ENCODE measurements around the gene AKAP8L.

The AKAP8L gene

GRCh38 chr19:15448778-15449619 is 30.2 kb upstream of the AKAP8L start:
- DNase-seq (ENCODE audit: low spot score), result no peak

GRCh38 chr19:15448044-15448777 is 29.4 kb upstream of the AKAP8L start:
- DNase-seq (ENCODE audit: low spot score), result no peak

DNA sequence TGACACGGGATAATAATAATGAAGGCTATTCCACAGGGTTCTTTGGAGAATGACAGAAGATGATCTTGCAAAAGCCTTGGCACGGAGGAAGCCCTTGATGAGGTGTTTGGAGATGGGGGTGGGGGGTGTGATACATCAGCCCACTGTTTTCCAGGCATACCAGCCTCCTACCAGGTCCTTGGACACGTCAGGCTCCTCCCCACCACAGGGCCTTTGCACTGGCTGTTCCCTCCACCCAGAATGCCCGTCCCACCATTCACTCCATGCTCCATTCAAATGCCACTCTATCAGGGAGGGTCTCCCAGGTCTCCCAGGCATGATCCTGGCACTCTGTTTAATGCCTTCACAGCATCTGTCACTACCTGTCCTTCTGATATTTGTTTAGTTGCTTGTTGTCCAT is 28.3 kb upstream of the AKAP8L start:
- DNase-seq (ENCODE audit: low spot score), result no peak

DNA sequence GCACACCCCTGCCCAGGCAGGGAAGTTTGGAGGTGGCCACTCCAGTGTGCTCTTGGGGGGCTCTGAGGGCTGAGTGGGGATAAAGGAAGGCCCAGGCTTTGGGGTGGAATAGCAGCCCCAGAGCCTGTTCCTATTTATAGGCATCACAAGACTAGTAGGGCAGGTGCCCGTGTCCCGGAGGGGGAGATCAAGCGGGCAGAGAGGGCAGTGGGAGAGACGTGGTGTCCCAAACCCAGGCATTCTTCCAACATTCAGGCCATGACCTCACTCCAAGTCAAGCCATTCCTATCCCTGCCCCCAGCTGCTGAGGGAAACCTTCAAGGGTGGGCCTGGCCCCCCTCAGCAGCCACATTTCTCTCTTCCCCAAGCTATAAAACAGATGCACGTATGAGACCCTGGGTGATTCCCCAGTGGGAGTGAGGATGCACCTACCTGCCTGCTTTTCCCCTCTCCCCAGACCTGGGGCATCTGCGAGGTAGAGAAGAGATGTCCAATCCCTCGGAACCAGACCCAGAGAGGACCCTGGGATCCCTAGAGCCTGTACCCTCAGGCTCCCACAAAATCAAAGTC is 27.1 kb upstream of the AKAP8L start:
- DNase-seq (ENCODE audit: low spot score), result no peak

DNA sequence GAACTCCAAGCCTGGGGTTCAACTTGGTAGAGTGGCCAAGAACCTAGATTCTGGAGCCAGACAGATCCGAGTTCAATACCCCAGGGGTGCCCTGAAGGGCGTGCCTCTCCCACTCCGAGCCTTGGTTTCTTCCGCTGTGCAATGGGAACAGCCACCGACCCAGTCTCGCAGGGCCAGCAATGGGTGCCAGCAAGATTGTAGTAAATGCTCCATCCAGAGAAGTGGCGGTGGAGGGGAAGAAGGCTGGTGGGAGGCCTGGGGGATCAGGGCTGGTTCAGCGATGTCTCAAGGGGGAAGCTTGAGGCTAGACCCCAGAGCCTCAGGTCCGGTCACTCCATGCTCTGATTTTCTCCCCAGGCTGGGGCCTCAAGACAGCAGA is 26.4 kb upstream of the AKAP8L start:
- no peak for DNase-seq (ENCODE audit: low spot score)

GRCh38 chr19:15444505-15445226 is 25.9 kb upstream of the AKAP8L start:
- DNase-seq (ENCODE audit: low spot score), result no peak

DNA sequence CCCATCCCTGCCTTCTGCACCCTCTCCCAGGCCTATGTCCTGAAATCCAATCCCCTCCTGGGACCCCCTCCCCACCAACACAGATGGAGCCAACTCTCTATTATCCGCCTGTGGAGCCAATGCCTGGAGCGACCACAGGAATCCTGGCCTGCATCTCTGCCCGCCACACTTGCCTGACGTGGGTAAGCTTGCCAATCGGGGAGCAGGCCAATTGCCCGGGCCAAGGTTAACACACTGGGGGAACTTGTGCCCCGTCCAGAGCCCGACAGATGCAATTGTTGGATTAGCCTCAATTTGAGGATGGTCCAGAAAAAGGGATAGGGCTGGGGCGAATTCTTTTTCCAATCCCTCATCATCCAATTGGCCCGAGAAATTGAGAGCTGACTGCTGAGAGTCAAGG is 25.1 kb upstream of the AKAP8L start:
- DNase-seq (ENCODE audit: low spot score), result no peak

DNA sequence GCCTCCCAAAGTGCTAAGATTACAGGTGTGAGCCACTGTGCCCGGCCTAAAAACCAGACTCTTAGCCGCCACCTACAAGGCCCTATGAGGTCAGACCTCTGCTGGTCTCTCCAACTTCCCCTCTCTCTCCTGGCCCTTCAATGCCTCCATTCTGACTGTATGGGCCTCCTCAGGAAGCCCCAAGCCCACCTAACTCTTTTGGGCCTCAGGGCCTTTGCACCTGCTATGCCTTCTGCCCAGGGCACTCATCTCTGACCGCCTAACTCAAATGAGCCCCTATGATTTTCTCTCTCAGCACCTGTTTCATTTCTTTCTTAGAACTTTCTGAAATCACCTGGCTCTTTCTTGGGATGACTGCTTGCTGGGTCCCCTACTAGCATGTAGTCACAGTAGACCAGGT is 24.5 kb upstream of the AKAP8L start:
- DNase-seq (ENCODE audit: low spot score), result no peak

GRCh38 chr19:15442142-15442920 is 23.5 kb upstream of the AKAP8L start:
- DNase-seq (ENCODE audit: low spot score), result no peak

DNA sequence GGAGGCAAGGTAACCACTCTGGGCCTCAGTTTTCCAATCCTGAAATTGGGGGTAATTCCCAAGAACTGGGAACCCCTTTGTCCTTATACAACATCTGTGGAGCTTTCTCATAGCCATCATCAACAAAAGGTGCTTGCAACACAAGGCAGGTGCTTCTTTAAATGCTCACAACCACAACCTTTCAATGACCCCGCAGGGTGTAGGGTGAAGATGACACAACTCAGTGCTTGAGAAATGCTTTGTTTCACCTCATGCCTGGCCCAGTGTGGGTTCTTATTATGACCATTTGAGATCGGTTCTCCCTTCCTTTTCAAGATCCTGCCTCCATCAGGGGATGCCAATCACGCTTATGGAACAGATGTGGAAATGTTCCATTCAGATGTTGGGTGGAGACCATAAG is 22.5 kb upstream of the AKAP8L start:
- no peak for DNase-seq (ENCODE audit: low spot score)

DNA sequence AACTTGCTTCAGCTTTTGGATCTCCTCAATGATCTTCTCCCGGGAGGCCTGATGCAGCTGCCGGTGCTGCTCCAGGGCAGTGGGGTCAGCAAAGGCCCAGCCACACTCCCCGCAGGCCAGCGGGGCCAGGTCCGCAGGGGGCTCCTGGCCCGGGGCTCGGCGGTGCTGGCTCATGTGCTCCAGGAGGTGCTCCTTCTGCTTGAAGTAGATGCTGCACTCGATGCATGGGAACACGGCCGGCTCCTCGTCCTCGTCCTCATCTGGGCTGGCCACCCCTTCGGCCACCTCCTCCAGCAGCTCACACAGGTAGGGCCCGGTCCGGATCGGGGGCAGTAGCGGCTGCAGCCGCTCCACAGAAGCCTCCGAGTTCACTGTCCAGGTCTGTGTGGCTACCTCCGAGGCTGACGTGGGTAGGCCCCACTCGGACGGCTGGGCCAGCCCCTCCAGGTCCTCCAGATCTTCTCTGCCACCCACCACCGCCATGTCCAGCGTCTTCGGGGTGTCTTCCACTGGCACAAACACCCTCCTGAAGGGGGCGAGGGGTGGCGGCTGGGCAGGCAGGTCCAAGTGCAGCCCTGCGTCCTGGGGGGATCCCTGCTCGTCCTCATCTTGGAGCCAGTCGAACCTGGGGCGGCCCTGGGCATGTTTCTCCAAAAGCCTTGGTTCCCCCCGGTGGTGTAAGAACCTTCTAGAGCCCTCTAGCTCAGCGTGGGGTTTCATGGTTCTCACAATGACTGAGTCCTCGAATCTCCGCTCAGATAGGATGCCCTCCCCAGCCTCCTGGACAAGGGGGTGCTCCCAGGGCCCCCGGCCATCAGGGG is 21.2 kb upstream of the AKAP8L start:
- no peak for DNase-seq (ENCODE audit: low spot score)

DNA sequence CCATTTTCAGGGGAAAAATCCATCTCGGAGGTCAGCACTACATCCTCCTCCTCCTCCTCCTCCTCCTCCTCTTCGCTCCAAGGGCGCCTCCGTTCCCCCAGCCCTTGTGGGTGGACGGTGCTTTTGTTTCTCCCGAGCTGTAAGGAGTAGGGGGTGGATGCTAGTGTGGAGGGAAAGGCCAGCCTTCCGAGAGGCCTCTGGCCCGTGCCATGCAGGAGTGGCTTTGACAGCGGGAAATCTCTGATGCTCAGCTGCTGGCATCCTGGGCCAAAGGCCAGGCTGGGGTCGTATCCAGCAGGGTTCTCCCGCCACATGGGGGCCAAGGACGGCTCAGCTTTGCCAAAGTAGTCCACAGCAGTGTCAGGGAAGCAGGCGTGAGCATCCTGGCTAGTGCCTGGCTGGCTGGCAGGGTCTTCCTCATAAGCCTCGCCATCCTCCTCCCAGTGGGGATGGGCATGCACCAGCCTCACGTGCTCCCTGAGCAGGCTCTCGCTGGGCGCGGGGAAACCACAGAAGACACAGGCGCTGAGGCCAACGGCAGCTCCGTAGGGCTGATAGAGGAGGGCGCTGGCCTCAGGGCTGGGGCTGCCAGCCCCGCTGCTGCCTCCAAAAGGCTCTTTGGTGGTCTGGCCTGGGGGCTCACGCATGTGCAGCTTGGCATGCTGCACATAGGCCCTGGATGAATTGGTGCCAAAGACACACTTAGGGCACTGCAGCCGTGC is 20.5 kb upstream of the AKAP8L start:
- no peak for DNase-seq (ENCODE audit: low spot score)

GRCh38 chr19:15438577-15438976 is 19.8 kb upstream of the AKAP8L start:
- no peak for DNase-seq (ENCODE audit: low spot score)

- no peak for DNase-seq (ENCODE audit: low spot score)
Measured at GRCh38 chr19:15438124-15438496, 19.3 kb upstream of the AKAP8L start.

- DNase-seq (ENCODE audit: low spot score), result peak; percentile 77
Measured at GRCh38 chr19:15437355-15438123, 18.8 kb upstream of the AKAP8L start.

GRCh38 chr19:15436826-15437110 is 18.0 kb upstream of the AKAP8L start:
- DNase-seq (ENCODE audit: low spot score), result no peak

DNA sequence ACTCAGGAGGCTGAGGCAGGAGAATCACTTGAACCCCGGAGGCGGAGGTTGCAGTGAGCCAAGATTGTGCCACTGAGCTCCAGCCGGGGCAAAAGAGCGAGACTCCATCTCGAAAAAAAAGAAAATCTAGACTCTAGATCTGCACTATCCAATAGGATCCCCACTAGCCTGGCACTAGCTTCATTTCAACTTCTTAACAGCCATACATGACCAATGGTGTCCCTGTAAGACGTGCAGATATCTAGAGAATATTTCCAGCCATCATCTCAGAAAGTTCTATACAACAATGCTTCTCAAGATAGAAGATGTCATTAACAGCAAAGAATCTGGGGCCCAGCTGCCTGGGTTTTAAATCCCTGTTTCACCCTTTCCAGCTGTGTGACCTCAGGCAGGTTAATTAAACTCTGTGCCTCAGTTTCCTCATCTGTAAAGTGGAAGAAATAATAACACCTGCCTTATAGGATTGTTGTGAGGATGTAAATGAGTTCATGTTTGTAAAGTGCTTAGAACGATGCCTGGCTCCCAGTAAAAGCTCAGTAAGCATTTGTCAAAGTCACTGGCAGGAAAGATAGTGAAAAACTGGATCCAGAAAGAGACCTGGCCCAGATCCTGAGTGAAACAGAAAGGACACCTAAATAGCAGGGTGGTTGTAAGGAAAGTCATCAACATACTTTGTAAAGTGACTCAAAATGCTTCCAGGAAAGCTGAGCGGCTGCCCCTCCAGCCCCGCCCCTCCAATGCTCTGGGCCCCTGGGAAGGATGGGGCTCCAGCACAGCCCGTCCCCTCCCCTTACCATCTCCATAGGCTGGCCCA is 17.4 kb upstream of the AKAP8L start:
- no peak for DNase-seq (ENCODE audit: low spot score)

- DNase-seq (ENCODE audit: low spot score), result no peak
Measured at GRCh38 chr19:15433519-15434069, 14.8 kb upstream of the AKAP8L start.

Data from hepatic stellate cell (primary cell).